Memory B cell (primary cell): ENCODE measurements around the gene HIGD2A.
A peak's percentile ranks its signal among the peaks of the same experiment; 100 is the strongest.

Experiments used
- ATAC-seq: fragments of 150-1000 bp; cut with Tn5 transposase; 2 replicates; pipeline ENCODE4 v1.10.0; 2021; ENCODE audit warnings: low read depth, mild to moderate bottlenecking, moderate library complexity
- DNase-seq, 2 donors: peaks; one replicate each; pipeline ENCODE4 v3.0.0; 2022; ENCODE audit warnings: low spot score in 2 of 2
- H3K27ac Mint-ChIP-seq: one replicate; pipeline ENCODE4 v1.8.0; 2022; ENCODE audit warnings: mild to moderate bottlenecking, moderate library complexity, mixed read lengths
- H3K27me3 Mint-ChIP-seq: one replicate; pipeline ENCODE4 v1.8.0; 2022; ENCODE audit warnings: mixed read lengths
- H3K36me3 Mint-ChIP-seq: one replicate; pipeline ENCODE4 v1.8.0; 2022; ENCODE audit warnings: mild to moderate bottlenecking, mixed read lengths
- H3K4me1 Mint-ChIP-seq: one replicate; pipeline ENCODE4 v1.8.0; 2022; ENCODE audit warnings: mixed read lengths
- H3K4me3 Mint-ChIP-seq: one replicate; pipeline ENCODE4 v1.8.0; 2022; ENCODE audit warnings: mild to moderate bottlenecking, moderate library complexity, mixed read lengths
- H3K9me3 Mint-ChIP-seq: one replicate; pipeline ENCODE4 v1.8.0; 2022; ENCODE audit warnings: mixed read lengths

The HIGD2A gene

DNA sequence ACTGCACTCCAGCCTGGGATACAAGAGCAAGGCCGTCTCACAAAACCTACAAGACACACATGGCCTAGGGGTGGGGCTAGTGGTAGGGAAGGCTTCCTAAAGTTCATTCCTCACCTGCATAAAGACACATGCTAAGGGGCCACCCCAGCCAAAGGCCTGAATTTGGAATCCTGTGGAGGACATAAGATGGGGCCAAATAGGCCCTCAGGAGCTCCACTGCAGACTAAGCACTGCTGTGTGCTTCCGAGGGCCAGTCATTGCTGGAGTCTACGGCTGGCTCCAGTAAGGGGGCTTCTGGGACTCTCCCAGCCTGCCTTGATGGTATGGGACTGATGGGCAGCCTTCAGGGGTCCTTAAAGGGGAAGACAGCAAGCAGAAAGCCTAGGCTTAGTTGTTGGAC lies 5.8 kb upstream of the HIGD2A start:
- H3K4me3 Mint-ChIP-seq: no peak overlapping the region
- no peak for ATAC-seq
- peaks cover 14% of the 10 kb centered on the region for H3K4me1 Mint-ChIP-seq
- no peaks in the 10 kb centered on the region for H3K9me3 Mint-ChIP-seq
- H3K27me3 Mint-ChIP-seq: no peaks in the 10 kb centered on the region
- DNase-seq: no peak
- no peak overlapping the region for H3K27ac Mint-ChIP-seq
- H3K36me3 Mint-ChIP-seq: peaks cover 10% of the 10 kb centered on the region

DNA sequence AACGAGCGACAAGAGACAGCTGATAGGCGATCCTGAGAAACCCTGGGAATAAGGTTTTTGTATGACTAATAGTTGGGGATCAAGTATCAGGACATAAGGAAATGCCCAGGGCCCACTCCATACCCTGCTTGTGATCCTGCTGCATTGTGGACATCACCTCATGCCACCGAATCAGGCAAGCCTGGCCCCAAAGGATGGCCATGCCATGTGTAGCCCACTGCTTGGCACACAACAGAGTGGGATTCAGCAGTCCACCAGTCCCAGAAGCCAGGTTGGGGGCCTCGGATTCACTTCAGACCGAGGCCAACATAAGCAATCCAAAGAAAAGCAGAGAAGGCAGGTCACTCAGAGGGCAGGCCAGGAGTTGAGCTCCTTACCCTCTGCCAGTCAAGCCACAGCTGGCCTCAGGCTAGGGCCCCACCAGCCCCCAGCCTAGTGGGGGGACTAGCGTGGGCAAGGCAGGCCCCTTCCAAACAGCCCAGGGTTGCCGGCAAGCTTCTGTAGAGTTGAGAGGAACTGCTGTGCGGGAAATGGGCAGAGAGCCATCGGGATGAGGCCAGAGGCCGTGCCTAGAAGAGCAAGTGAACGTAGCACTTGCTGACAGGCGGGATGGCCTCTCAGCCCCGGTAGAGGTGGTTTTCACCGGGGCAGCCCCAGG lies 5.2 kb upstream of the HIGD2A start:
- Mint-ChIP-seq H3K36me3 (peaks cover 10% of the 10 kb centered on the region), H3K27me3 (no peaks in the 10 kb centered on the region), H3K27ac (no peak overlapping the region), H3K4me1 (peaks cover 17% of the 10 kb centered on the region), H3K4me3 (no peak overlapping the region), H3K9me3 (no peaks in the 10 kb centered on the region)
- no peak for DNase-seq
- ATAC-seq: no peak

DNA sequence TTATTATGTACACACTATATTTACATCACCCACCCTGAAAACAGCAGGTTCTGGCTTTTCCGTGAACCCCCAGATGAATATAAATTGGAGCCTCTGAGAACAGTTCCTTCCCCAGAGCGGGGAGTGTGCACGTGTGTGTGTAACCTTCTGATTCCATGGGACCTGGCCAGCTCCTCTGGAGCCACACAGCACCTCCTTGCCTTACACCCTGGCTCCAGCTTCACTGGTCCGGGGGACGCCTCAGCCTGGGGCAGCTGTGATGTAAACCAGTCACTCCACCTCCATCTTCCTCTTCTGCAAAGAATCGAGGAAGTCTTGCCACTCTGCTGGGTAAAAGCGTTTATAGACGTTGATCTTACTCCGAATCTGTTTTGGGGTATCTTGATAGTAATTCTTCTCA lies 4.6 kb upstream of the HIGD2A start:
- ATAC-seq (no peak), DNase-seq (no peak)
- H3K9me3 Mint-ChIP-seq: no peaks in the 10 kb centered on the region
- no peaks in the 10 kb centered on the region for H3K27me3 Mint-ChIP-seq
- H3K4me3 Mint-ChIP-seq: no peak overlapping the region
- peaks cover 10% of the 10 kb centered on the region for H3K36me3 Mint-ChIP-seq
- peaks cover 17% of the 10 kb centered on the region for H3K4me1 Mint-ChIP-seq
- H3K27ac Mint-ChIP-seq: no peak overlapping the region

DNA sequence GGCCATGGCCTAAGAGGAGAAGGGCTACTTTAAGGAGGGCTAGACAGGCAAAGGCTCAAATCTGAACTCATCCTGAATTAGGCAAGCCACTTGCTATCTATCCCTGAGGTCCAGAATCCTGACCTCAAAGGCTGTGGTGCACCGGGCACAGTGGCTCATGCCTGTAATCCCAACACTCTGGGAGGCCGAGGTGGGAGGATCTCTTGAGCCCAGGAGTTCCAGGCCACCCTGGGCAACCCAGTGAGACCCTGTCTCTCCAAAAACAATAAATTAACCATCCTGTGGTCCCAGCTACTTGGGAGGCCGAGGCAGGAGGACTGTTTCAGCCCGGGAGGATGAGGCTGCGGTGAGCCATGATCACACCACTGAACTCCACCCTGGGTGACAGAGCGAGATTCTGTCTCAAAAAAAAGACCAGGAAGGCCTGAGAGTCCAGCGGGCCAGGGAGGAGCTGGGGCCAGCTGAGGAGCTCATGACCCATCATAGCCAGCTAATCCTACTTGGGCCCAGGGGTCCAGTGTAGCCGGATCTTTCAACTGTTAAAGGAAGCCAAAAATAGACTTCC lies 4.1 kb upstream of the HIGD2A start:
- Mint-ChIP-seq H3K36me3 (peaks cover 10% of the 10 kb centered on the region), H3K4me3 (no peak overlapping the region), H3K4me1 (peaks cover 17% of the 10 kb centered on the region), H3K9me3 (no peaks in the 10 kb centered on the region), H3K27me3 (no peaks in the 10 kb centered on the region), H3K27ac (no peak overlapping the region)
- ATAC-seq (no peak), DNase-seq (no peak)

DNA sequence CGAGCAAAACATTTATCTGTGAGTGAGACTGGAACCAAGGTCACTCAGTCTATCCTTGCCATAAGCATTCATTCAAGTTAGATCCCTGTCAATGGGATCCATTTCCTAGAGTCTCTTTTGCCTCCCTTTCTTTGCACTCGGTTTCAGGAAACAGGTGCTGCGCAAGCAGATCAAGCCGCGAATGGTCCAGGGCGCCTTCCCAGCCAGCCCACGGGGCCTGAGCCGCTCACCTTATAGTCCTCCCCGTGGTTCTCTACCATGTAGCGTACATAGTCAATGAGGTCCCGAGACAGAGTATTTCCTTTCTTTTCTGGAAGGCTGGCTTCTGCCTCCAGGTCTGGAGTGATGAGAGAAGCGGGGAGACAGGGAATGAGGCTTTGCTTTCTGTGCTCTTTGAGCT lies 3.6 kb upstream of the HIGD2A start:
- H3K27me3 Mint-ChIP-seq: no peaks in the 10 kb centered on the region
- H3K27ac Mint-ChIP-seq: no peak overlapping the region
- H3K4me1 Mint-ChIP-seq: peaks cover 13% of the 10 kb centered on the region
- ATAC-seq (no peak), DNase-seq (no peak)
- peaks cover 10% of the 10 kb centered on the region for H3K36me3 Mint-ChIP-seq
- H3K9me3 Mint-ChIP-seq: no peaks in the 10 kb centered on the region
- no peak overlapping the region for H3K4me3 Mint-ChIP-seq

DNA sequence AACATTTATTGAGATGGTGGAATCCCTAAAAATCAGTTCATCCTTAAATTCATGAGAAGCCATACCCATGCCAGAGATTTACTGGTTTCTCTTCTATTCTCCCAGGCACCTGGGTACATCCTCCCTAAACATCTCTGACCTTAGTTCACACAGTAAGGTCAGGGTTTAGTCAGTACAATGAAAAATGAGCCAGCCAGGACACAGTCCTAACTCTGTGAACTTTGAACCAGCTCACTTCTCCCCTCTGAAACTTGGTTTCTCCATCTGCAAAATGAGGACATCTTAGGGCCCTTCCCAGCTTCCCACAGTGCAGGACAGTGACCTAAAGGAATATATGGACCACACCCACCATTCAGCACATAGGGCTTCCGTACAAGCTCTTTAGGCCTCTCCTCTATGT lies 2.1 kb upstream of the HIGD2A start:
- Mint-ChIP-seq H3K9me3 (no peaks in the 10 kb centered on the region), H3K27ac (peak overlapping the region; percentile 13), H3K36me3 (peaks cover 10% of the 10 kb centered on the region), H3K4me3 (peak overlapping the region; percentile 6), H3K27me3 (no peaks in the 10 kb centered on the region), H3K4me1 (peaks cover 13% of the 10 kb centered on the region)
- ATAC-seq (no peak), DNase-seq (no peak)

DNA sequence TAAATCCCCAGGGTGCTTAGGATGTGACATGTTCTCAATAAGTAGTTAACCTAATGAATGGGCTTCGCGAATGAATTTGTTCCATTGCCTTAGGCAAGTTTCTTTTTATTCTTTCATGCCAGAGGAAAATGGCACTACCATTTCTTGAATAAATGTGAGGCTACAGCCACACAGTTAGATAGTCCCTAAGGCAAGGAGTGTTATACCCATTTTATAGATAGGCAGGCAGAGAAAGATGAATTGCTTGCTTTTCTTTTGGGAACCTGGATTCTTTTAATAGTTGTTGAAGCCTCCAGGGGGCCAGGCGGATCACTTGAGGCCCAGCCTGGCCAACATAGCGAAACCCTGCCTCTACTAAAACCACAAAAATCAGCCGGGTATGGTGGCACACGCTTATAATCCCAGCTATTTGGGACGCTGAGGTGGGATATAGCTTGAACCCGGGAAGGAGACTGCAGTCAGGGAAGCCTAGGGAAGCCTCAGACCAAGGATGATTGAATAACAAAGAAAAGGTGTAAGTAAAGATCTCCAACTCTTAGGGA lies 1.1 kb upstream of the HIGD2A start:
- Mint-ChIP-seq H3K4me1 (peaks cover 13% of the 10 kb centered on the region), H3K36me3 (peaks cover 14% of the 10 kb centered on the region), H3K27ac (peak overlapping the region; percentile 96), H3K27me3 (no peaks in the 10 kb centered on the region), H3K9me3 (no peaks in the 10 kb centered on the region), H3K4me3 (peak overlapping the region; percentile 96)
- no peak for DNase-seq
- no peak for ATAC-seq

DNA sequence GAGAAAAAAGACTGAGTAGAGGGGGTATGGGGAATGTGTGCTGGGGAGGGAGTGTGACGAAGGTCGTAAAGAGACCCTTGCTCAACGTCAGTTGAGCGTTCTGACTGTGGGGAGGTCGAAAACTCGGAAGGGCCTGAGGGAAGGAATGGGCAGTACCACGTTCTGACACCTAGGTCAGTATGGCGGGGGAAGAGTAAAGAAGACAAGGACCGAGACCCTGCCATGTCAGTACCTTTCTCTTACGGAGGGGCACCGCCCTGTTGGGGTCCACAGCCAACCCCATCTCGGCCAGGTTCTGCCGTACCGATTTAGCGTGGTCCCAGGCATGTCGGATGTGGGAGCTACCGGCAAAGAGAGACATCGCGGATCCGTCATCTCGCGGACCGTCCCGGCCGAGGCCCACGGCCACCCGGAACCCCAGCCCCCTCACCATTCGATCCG lies 528 bp upstream of the HIGD2A start:
- ATAC-seq (no peak), DNase-seq (no peak)
- Mint-ChIP-seq H3K36me3 (peaks cover 13% of the 10 kb centered on the region), H3K27me3 (no peaks in the 10 kb centered on the region), H3K4me1 (peaks cover 13% of the 10 kb centered on the region), H3K27ac (peak overlapping the region; percentile 96), H3K9me3 (no peaks in the 10 kb centered on the region), H3K4me3 (peak overlapping the region; percentile 96)

DNA sequence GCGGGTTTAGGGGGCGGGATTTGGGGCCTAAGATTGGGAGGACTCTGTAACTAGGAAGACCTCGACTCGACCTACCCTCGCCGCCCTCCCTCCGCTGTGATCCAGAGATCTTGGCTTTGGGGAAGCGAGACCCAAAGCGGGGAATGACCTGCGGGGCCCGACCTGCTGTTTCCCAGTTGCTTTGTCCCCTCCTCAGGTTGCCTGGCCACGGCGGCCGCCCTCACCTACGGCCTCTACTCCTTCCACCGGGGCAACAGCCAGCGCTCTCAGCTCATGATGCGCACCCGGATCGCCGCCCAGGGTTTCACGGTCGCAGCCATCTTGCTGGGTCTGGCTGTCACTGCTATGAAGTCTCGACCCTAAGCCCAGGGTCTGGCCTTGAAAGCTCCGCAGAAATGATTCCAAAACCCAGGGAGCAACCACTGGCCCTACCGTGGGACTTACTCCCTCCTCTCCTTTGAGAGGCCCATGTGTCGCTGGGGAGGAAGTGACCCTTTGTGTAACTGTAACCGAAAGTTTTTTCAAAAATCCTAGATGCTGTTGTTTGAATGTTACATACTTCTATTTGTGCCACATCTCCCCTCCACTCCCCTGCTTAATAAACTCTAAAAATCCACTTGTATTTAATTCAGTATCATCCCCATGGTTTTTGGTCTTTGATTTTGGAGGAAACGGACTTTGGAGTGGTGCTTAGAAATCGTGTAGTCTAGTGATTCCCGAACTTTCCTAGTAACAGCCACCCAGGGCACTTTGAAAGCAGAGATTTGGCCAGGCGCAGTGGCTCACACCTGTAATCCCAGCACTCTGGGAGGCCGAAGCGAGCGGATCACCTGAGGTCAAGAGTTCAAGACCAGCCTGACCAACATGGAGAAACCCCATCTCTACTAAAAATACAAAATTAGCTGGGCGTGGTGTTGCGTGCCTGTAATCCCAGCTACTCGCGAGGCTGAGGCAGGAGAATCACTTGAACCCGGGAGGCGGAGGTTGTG lies 878 bp downstream of the HIGD2A start:
- H3K27ac Mint-ChIP-seq: peak overlapping the region; percentile 96
- peaks cover 13% of the 10 kb centered on the region for H3K4me1 Mint-ChIP-seq
- DNase-seq (no peak), ATAC-seq (peak; percentile 37)
- H3K9me3 Mint-ChIP-seq: no peaks in the 10 kb centered on the region
- no peaks in the 10 kb centered on the region for H3K27me3 Mint-ChIP-seq
- peaks cover 11% of the 10 kb centered on the region for H3K36me3 Mint-ChIP-seq
- H3K4me3 Mint-ChIP-seq: peak overlapping the region; percentile 96

DNA sequence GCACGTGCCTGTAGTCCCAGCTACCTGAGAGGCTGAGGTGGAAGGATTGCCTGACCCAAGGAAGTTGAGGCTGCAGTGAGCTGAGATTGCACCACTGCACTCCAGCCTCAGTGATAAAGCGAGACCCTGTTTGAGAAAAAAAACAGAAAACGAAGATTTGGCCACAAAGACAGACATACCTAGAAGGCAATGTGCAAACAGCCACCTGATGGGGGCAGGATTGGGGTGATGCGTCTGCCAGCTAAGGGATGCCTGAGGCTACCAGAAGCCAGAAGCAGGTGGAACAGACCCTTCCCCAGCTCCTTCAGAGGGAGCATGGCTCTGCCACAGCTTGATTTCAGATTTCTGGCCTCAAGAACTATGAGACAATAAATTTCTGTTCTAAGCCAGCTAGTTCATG lies 2.9 kb downstream of the HIGD2A start:
- H3K36me3 Mint-ChIP-seq: peaks cover 9% of the 10 kb centered on the region
- H3K27ac Mint-ChIP-seq: no peak overlapping the region
- no peaks in the 10 kb centered on the region for H3K27me3 Mint-ChIP-seq
- DNase-seq: no peak
- H3K4me1 Mint-ChIP-seq: peaks cover 11% of the 10 kb centered on the region
- no peaks in the 10 kb centered on the region for H3K9me3 Mint-ChIP-seq
- no peak for ATAC-seq
- no peak overlapping the region for H3K4me3 Mint-ChIP-seq

DNA sequence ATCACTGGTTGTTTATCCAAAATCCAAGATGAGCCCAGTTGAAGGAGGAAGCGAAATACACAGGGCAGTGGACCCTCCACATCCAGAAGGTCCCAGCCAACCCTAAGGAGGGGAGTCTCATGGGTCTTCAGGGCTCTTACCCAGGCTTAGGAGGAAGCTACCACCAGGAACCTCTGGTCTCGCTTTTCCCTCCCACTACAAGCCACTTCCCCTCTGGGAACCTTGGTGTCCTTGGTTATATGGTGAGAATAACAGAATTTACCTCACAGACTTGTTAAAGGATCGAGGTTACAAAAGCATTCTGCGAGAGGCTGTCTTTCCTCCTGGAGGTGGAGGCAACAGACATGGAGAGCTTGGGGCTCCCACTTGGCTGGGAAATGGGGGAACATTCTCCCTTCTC lies 3.4 kb downstream of the HIGD2A start:
- Mint-ChIP-seq H3K36me3 (peaks cover 14% of the 10 kb centered on the region), H3K27ac (no peak overlapping the region), H3K9me3 (no peaks in the 10 kb centered on the region), H3K4me1 (peaks cover 10% of the 10 kb centered on the region), H3K27me3 (no peaks in the 10 kb centered on the region), H3K4me3 (no peak overlapping the region)
- ATAC-seq (no peak), DNase-seq (no peak)

DNA sequence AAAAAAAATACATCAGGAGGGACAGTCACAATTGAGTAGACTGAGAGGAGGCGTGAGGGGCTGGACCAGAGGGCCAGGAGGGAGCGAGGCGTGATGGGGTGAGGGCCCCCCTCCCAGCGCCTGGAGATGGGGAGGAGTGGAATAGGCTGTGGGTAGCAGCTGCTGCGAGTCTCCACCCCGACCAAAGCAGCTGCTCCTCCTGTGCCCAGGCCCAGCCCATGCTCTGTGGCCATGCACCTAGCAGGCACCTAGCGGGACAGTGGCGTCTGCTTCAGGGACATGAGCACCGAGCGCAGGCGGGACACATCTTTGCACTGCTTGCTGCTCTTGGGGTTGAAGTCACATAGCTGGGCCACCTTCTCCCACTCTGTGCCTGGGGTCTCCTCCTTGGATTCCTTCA lies 4.0 kb downstream of the HIGD2A start:
- H3K4me1 Mint-ChIP-seq: peaks cover 8% of the 10 kb centered on the region
- H3K27ac Mint-ChIP-seq: no peak overlapping the region
- H3K4me3 Mint-ChIP-seq: no peak overlapping the region
- no peaks in the 10 kb centered on the region for H3K9me3 Mint-ChIP-seq
- peaks cover 15% of the 10 kb centered on the region for H3K36me3 Mint-ChIP-seq
- no peaks in the 10 kb centered on the region for H3K27me3 Mint-ChIP-seq
- no peak for DNase-seq
- no peak for ATAC-seq

DNA sequence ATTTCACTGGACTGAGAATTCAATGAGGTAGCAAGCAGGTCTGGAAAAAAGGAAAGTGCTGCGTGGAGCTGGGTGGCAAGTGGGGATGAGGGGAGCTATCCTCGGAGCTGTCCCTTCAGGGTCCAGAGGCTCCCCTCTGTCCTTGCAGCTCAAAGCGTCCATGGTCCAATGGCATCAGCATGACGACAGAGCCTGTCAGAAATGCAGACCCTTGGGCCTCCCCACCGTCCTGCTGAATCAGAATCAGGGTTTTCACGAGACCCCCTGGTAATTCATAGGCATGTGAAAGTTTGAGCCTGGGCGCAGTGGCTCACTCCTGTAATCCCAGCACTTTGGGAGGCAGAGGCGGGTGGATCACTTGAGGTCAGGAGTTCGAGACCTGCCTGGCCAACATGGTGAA lies 5.5 kb downstream of the HIGD2A start:
- Mint-ChIP-seq H3K27me3 (no peaks in the 10 kb centered on the region), H3K36me3 (peaks cover 17% of the 10 kb centered on the region), H3K27ac (no peak overlapping the region), H3K4me3 (no peak overlapping the region), H3K4me1 (peaks cover 3% of the 10 kb centered on the region), H3K9me3 (no peaks in the 10 kb centered on the region)
- ATAC-seq (no peak), DNase-seq (no peak)
